K562 (cell line): ENCODE data around the gene GAB1. TPM values are rescaled to one million over a fixed set of nuclear protein-coding genes. Genes with fewer than 3 reads are reported as not detected.

Experiments
- ATAC-seq: fragments of 200-7000 bp; cut with Tn5 transposase; 3 replicates; pipeline ENCODE4 v1.9.1; 2020; ENCODE audit warnings: moderate library complexity
- BruUV-seq: library from RNA; stranded (reverse); fragments of 400-500 nt; replicated peaks from 2 replicates; lab custom pipeline; 2021; lab: Mats Ljungman, UMichigan
- CTCF ChIA-PET: fragments of 300-600 bp; formaldehyde crosslinking; extraction: SDS; loops from one replicate; lab custom pipeline; 2021; ENCODE audit warnings: low intra/inter-chr PET ratio; lab: Yijun Ruan, JAX
- POLR2A ChIA-PET: fragments of 300-600, 350-650 bp; sonication (Branson Sonifier 250); formaldehyde crosslinking; extraction: SDS; loops from one replicate; lab custom pipeline; 2021; ENCODE audit warnings: antibody characterized with exemption, inconsistent platforms; lab: Yijun Ruan, JAX
- DNase-seq, 4 experiments: peaks; one replicate each; pipeline versions ENCODE4 v3.0.0 to v3.0.0-alpha.2; 2011 to 2018; ENCODE audit warnings: low spot score in 3 of 4, mixed read lengths in 3 of 4; ENCODE audit errors: extremely low read depth in 1 of 4
- FAIRE-seq: peaks from 2 replicates; lab custom pipeline; 2011; peaks lifted over from hg19 to GRCh38; lab: Jason Lieb, UNC
- H2AFZ ChIP-seq: 2 replicates; pipeline ENCODE4 v1.6.0; 2011; ENCODE audit warnings: low read depth, low read length, control low read depth, inconsistent platforms
- H3K27ac ChIP-seq: fragments of 200-600 bp; 3 replicates; pipeline ENCODE4 v1.8.0; 2011; ENCODE audit warnings: low read depth, mild to moderate bottlenecking, control low read depth, inconsistent platforms, low read length, moderate library complexity, mixed read lengths; ENCODE audit errors: extremely low read depth
- H3K27me3 ChIP-seq, 2 experiments: fragments of 300-600 bp in 1 of 2; 2 replicates in 1 of 2; 3 replicates in 1 of 2; pipeline versions ENCODE4 v1.6.0 to v1.8.0; 2011; ENCODE audit warnings: inconsistent platforms in 2 of 2, low read length in 2 of 2, mild to moderate bottlenecking in 1 of 2, mixed read lengths in 1 of 2, moderate library complexity in 1 of 2; ENCODE audit not compliant: control insufficient read depth in 2 of 2, insufficient read depth in 2 of 2
- H3K36me3 ChIP-seq: fragments of 300-600 bp; 3 replicates; pipeline ENCODE4 v1.8.0; 2011; ENCODE audit warnings: mild to moderate bottlenecking, low read length, inconsistent platforms; ENCODE audit not compliant: control insufficient read depth, insufficient read depth
- H3K4me1 ChIP-seq, 2 experiments: fragments of 200-600 bp in 1 of 2; replicated peaks in 1 of 2; 2 replicates in 1 of 2; 3 replicates in 1 of 2; pipeline versions ENCODE4 v1.5.1 to v1.8.0; 2011; ENCODE audit warnings: inconsistent platforms in 2 of 2, low read length in 2 of 2, mild to moderate bottlenecking in 1 of 2, mixed read lengths in 1 of 2, moderate library complexity in 1 of 2; ENCODE audit not compliant: control insufficient read depth in 2 of 2, insufficient read depth in 2 of 2
- H3K4me2 ChIP-seq: 2 replicates; pipeline ENCODE4 v1.6.1; 2011; ENCODE audit warnings: low read length, control low read depth, inconsistent platforms, mixed read lengths; ENCODE audit not compliant: insufficient read depth
- H3K4me3 ChIP-seq: fragments of 200-600 bp; sonication (generic), shearing (Covaris generic); 2 replicates; pipeline ENCODE4 v1.5.1; 2016; ENCODE audit warnings: control low read depth, inconsistent platforms
- H3K79me2 ChIP-seq: fragments of 200-600 bp; 3 replicates; pipeline ENCODE4 v1.8.0; 2011; ENCODE audit warnings: low read length, inconsistent platforms; ENCODE audit not compliant: control insufficient read depth, insufficient read depth
- H3K9ac ChIP-seq, 2 experiments: 2 replicates each; pipeline versions ENCODE4 v1.6.0 to v1.6.1; 2011; ENCODE audit warnings: low read depth in 2 of 2, low read length in 2 of 2, control low read depth in 1 of 2, inconsistent platforms in 1 of 2, mild to moderate bottlenecking in 1 of 2, mixed read lengths in 1 of 2; ENCODE audit not compliant: insufficient read depth in 1 of 2
- H3K9me1 ChIP-seq: one replicate; pipeline ENCODE4 v1.6.0; 2011; ENCODE audit warnings: inconsistent platforms, mild to moderate bottlenecking, low read length, moderate library complexity; ENCODE audit not compliant: control insufficient read depth, insufficient read depth
- H3K9me3 ChIP-seq: replicated peaks from 2 replicates; pipeline ENCODE4 v1.5.1; 2011; ENCODE audit warnings: low read depth, low read length, inconsistent platforms; ENCODE audit not compliant: control insufficient read depth, insufficient read depth
- H4K20me1 ChIP-seq: replicated peaks from 2 replicates; pipeline ENCODE4 v1.6.1; 2011; ENCODE audit warnings: low read length, inconsistent platforms, mixed read lengths; ENCODE audit not compliant: control insufficient read depth, insufficient read depth
- BCOR ChIP-seq: fragments of 450-650 bp; IDR thresholded peaks from 2 replicates; pipeline ENCODE4 v1.6.1; 2016
- CTCFL ChIP-seq: IDR thresholded peaks from 2 replicates; pipeline ENCODE4 v1.6.1; 2011; ENCODE audit warnings: borderline replicate concordance, low read depth, mild to moderate bottlenecking, moderate library complexity, low read length; ENCODE audit not compliant: insufficient read depth, poor library complexity, severe bottlenecking
- DIDO1 ChIP-seq: fragments of 450-650 bp; IDR thresholded peaks from 2 replicates; pipeline ENCODE4 v1.6.1; 2016; ENCODE audit warnings: low read depth, missing biosample characterization, missing genetic modification characterization
- FOXJ2 ChIP-seq: fragments of 200-800 bp; sonication (Bioruptor generic); IDR thresholded peaks from 2 replicates; pipeline ENCODE4 v1.6.1; 2016; ENCODE audit warnings: missing genetic modification characterization, missing compliant biosample characterization
- IFI16 ChIP-seq: fragments of 250-450 bp; sonication (Bioruptor Pico); IDR thresholded peaks from 2 replicates; pipeline ENCODE4 v2.1.2; 2022; ENCODE audit warnings: mild to moderate bottlenecking, inconsistent platforms
- SAFB ChIP-seq: fragments of 200-400 bp; formaldehyde crosslinking; IDR thresholded peaks from 2 replicates; pipeline ENCODE4 v1.6.1; 2017; ENCODE audit warnings: low read depth, low read length, borderline replicate concordance
- TBL1XR1 ChIP-seq, 2 experiments: IDR thresholded peaks; 2 replicates each; pipeline ENCODE4 v1.6.1; 2012; ENCODE audit warnings: improper control_type of control experiment in 2 of 2, low read length in 2 of 2, mild to moderate bottlenecking in 1 of 2
- U2AF2 ChIP-seq: fragments of 200-400 bp; formaldehyde crosslinking; optimal IDR thresholded peaks from 2 replicates; pipeline ENCODE3; 2017; ENCODE audit warnings: low read depth, mild to moderate bottlenecking, low read length
- WGBS: fragments of 100-300 bp; shearing (Covaris generic); methylation state at CpG from one replicate; pipeline ENCODE4 v1.1.6; 2016; ENCODE audit warnings: low coverage, mixed read lengths; ENCODE audit not compliant: insufficient coverage; ENCODE audit errors: missing lambda C conversion rate; 5-methylcytosine and 5-hydroxymethylcytosine counted together
- in situ Hi-C: fragments of 300-500 bp; cut with MboI; formaldehyde crosslinking; loops from 4 replicates; pipeline ENCODE4 v1.15.0; 2018; ENCODE audit warnings: inconsistent platforms, mixed read lengths
- intact Hi-C: fragments of 100-400 bp; cut with micrococcal nuclease; formaldehyde crosslinking; loops from 2 replicates; pipeline ENCODE4 v1.14.2; 2022
- polyA plus RNA-seq, 8 experiments: library from polyadenylated mRNA; depleted of rRNA in 4 of 8; stranded (reverse) in 5 of 8; unstranded in 3 of 8; fragments of >200 nt; fragmentation: Nextera tagmentation in 2 of 8; fragmentation: Illumina TruSeq in 1 of 8; extraction: Ambion mirVana in 2 of 8; extraction: Trizol in 1 of 8; gene quantifications; 2 replicates each; pipeline versions ENCODE4 v1.2.1 to v1.2.3, GENCODE V29; 2011 to 2014; ENCODE audit warnings: inconsistent platforms in 1 of 8, missing spikeins in 1 of 8
- total RNA-seq, 7 experiments: library from RNA; depleted of rRNA in 6 of 7; stranded (reverse); fragments of >200 nt in 6 of 7; fragmentation: Illumina TruSeq in 2 of 7; extraction: Trizol in 2 of 7; gene quantifications; 2 replicates each; pipeline versions ENCODE4 v1.2.1 to v1.2.3, GENCODE V29; 2011 to 2021; ENCODE audit warnings: low replicate concordance in 1 of 7
- TF ChIP-seq, protein P1 (sequence below): sonication (generic); formaldehyde crosslinking; IDR thresholded peaks from 2 replicates; pipeline ENCODE4 v1.8.1; 2022; ENCODE audit warnings: missing genetic modification reagents
- TF ChIP-seq, protein P2 (sequence below): IDR thresholded peaks from 3 replicates; pipeline ENCODE4 v1.6.1; 2011; ENCODE audit warnings: borderline replicate concordance, mild to moderate bottlenecking; ENCODE audit not compliant: insufficient read length, insufficient read depth

GAB1 gene
- total and polyA plus RNA-seq, 9 of the 15 experiments (the other 6 are each of a cell fraction or from before 2014, with no cell fraction given): 1.3 to 14.6 (median 7.5) TPM

DNA sequence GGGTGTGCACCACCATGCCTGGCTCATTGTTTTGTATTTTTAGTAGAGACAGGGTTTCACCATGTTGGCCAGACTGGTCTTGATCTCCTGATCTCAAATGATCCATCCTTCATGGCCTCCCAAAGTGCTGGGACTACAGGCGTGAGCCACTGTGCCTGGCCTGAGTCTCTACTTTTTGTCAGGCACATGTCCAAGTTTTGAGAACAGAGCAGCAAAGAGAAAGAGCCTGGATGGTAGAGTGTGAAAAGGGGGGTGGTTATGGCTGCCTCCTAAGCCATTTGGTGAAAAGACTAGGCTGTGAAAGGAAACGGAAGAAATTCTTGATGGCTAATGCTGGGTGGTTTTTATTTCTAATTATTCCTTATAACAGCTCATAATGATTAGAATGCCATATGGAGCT is 63.4 kb downstream of the GAB1 start:
- 54% methylated on average over 2 of the region's 2 CpGs for WGBS
- in situ Hi-C loops (no loop called here), intact Hi-C loops (no loop called here)
- H3K4me2 ChIP-seq: no peak overlapping the region
- H3K36me3 ChIP-seq: no peaks in the 10 kb centered on the region
- no peak for ATAC-seq
- POLR2A ChIA-PET: no interaction called here
- H2AFZ ChIP-seq: no peak overlapping the region
- no peaks in the 10 kb centered on the region for H3K9me3 ChIP-seq
- no peak overlapping the region for H3K9ac ChIP-seq
- no peak overlapping the region for H3K27ac ChIP-seq
- DNase-seq: no peak
- BruUV-seq: no TSS peak
- peaks cover 5% of the 10 kb centered on the region; the same call in 1 of the 3 replicates for H3K79me2 ChIP-seq
- H3K27me3 ChIP-seq: no peaks in the 10 kb centered on the region
- FAIRE-seq: no peak
- H4K20me1 ChIP-seq: no peaks in the 10 kb centered on the region
- H3K4me1 ChIP-seq: peaks cover 0 to 3% of the 10 kb centered on the region in 2 experiments; a peak in 1 of 5 replicates
- CTCF ChIA-PET: no interaction called here
- no peaks in the 10 kb centered on the region for H3K9me1 ChIP-seq
- no peak overlapping the region for H3K4me3 ChIP-seq
- TF ChIP-seq, protein P1, sequence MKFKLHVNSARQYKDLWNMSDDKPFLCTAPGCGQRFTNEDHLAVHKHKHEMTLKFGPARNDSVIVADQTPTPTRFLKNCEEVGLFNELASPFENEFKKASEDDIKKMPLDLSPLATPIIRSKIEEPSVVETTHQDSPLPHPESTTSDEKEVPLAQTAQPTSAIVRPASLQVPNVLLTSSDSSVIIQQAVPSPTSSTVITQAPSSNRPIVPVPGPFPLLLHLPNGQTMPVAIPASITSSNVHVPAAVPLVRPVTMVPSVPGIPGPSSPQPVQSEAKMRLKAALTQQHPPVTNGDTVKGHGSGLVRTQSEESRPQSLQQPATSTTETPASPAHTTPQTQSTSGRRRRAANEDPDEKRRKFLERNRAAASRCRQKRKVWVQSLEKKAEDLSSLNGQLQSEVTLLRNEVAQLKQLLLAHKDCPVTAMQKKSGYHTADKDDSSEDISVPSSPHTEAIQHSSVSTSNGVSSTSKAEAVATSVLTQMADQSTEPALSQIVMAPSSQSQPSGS (CRISPR knock-in tag): no peak
- TF ChIP-seq BCOR (no peak), CTCFL (no peak), FOXJ2 (tag) (no peak), TBL1XR1 (IDR thresholded peaks at IDR 0.05; ENCODE audit: low read length in 2 of 2) (no peak), IFI16 (no peak), SAFB (no peak), DIDO1 (tag) (no peak), U2AF2 (no peak)
- TF ChIP-seq, protein P2, sequence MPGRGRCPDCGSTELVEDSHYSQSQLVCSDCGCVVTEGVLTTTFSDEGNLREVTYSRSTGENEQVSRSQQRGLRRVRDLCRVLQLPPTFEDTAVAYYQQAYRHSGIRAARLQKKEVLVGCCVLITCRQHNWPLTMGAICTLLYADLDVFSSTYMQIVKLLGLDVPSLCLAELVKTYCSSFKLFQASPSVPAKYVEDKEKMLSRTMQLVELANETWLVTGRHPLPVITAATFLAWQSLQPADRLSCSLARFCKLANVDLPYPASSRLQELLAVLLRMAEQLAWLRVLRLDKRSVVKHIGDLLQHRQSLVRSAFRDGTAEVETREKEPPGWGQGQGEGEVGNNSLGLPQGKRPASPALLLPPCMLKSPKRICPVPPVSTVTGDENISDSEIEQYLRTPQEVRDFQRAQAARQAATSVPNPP: no peak
